CD4-positive, alpha-beta T cell treated with Interleukin-15 for 1 hour (primary cell): ENCODE results near the gene AXIN1.
"Not testable (repeated sequence)": the region's sequence is repeated elsewhere in the genome, so short reads cannot be mapped to it uniquely, and the experiment has no call there.

Experiments
- DNase-seq: peaks from one replicate; pipeline ENCODE4 v3.0.0-alpha.2; 2020

Gene AXIN1

DNA sequence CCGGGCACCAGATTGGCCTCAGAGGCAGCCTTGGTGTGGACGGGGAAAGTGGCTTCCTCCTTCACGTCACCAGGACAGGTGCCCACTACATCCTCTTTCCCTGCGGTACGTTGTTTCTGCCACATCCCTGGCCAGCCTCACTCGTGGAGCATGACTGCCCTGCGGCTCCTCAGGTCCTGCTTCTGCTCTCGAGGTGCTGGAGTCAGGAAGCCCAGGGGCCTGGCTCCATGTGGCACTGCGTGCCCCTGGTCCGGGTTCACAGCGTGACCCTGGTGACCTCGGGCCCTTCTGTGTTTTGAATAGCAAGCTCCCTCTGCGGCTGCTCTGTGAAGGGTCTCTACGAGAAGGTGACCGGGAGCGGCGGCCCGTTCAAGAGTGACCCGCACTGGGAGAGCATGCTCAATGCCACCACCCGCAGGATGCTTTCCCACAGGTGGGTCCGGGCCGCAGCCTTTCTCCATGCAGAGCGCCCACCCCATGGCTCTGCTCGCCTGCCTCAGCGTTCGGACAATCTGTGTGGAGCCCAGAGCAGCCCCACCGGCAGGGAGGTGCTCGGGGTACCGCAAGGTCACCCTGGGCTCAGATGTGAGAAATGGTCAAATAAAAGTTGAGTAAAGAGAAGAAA, 90.3 kb downstream of the AXIN1 start:
- DNase-seq, result no peak

DNA sequence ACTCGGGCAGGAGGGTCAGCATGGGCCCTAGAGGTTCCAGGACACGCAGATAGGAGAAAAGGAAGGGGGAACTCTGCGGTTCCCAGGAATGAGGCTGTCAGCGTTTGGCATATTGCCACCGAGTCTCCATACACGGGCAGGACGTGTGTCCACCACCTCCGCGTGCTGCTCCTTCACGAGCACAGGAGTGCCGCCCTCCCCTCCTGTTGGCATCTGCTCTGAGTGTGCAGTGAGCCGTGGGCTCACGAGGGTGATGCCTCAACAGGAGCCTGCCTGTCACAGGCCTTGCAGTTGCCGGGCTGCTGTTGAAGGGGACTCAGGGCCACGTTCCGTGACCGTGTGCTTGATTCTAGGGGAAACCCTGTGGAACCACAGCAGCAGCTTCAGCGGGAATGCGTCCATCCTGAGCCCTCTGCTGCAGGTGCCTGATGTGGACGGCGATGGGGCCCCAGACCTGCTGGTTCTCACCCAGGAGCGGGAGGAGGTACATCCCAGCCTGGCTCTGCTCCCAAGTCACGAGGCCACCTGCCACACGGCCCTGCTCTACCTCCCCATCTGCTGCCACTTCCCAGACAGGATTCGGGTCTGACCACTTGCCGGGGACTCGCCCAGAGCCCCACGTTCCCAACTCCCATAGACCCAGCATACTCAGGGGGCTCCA, 91.4 kb downstream of the AXIN1 start:
- no peak for DNase-seq

DNA sequence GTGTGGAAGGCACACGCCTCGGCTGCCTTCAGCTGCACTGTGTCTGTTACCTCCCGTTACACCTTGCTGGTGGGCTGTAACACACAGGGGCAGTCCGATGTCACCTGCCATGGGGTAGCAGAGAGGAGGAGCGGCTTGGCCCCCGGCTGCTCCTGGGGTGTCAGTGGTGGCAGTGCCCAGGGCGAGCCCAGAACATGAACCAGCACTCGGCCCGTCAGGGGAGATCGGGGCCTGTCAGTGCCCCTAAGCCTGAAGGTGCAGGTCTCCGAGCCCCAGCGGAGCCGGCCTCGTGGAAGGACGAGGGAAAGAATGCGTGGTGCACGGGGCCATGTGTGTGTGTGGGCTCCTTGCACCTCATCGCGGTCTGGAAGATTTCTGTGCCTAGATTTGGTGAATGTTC, 92.2 kb downstream of the AXIN1 start:
- no peak for DNase-seq

DNA sequence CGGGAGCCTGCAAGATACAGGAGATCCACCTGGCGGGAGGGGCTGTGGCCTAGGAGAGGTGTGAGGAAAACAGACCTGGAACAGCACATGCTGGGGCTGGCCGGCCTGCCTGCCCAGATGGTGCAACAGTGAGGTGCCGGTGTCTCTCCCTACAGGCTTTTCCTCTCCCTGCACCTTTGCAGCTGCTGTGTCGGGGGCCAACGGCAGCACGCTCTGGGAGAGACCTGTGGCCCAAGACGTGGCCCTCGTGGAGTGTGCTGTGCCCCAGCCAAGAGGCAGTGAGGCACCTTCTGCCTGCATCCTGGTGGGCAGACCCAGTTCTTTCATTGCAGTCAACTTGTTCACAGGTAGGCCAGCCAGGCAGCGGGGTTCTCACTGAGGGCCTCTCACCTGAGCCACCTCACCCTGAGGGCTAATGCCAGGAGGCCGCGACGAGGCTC, 92.7 kb downstream of the AXIN1 start:
- no peak for DNase-seq

DNA sequence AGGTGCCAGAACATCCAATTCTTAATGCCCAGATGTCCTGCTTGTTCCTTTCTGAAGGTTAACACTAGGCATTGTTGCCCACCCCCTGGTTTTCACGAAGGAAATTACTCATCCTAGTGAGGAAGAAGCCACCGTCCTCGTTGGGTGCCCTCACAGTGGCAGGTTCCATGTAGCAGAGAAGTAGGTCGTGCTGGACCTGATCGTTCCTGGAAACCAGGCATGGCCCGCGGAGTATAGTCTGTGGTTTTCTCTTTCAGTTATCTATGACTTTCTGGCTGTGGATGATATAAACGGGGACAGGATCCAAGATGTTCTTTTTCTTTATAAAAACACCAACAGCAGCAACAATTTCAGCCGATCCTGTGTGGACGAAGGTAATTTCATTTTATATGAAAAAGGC, 93.3 kb downstream of the AXIN1 start:
- no peak for DNase-seq

DNA sequence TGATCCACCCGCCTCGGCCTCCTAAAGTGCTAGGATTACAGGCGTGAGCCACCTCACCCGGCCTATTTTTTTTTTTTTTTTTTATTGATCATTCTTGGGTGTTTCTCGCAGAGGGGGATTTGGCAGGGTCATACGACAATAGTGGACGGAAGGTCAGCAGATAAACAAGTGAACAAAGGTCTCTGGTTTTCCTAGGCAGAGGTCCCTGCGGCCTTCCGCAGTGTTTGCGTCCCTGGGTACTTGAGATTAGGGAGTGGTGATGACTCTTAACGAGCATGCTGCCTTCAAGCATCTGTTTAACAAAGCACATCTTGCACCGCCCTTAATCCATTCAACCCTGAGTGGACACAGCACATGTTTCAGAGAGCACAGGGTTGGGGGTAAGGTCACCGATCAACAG, 94.4 kb downstream of the AXIN1 start:
- DNase-seq, result not testable (repeated sequence)

DNA sequence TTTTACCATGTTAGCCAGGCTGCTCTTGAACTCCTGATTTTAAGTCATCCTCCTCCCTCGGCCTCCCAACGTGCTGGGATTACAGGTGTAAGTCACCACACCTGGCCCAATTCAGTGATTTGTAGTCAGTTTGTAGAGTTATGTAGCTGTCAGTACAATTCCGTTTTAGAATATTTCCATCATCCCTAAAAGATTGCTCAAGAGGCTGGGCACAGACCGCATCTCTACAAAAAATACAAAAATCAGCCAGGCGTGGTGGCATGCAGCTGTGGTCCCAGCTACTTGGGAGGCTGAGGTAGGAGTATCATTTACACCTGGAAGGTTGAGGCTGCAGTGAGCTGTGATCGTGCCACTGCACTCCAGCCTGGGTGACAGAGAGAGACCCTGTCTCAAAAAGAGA, 97.3 kb downstream of the AXIN1 start:
- no peak for DNase-seq

DNA sequence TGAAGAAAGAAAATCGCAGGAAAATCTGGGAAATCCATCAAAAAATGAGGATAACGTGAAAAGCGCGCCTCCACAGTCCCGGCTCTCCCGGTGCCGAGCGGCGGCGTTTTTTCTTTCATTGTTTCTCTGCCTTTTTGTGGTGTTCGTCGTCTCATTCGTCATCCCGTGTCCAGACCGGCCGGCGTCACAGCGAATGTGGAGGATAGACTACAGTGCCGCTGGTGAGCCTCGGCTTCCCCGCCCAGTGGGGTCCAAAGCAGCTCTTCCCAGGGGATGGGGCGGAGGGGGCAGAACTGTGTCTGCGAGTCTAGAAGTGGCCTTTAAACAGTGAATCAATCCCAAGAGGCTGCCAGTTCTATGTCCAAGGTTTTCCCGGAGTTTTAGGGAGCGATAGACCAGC, 98.1 kb downstream of the AXIN1 start:
- no peak for DNase-seq

DNA sequence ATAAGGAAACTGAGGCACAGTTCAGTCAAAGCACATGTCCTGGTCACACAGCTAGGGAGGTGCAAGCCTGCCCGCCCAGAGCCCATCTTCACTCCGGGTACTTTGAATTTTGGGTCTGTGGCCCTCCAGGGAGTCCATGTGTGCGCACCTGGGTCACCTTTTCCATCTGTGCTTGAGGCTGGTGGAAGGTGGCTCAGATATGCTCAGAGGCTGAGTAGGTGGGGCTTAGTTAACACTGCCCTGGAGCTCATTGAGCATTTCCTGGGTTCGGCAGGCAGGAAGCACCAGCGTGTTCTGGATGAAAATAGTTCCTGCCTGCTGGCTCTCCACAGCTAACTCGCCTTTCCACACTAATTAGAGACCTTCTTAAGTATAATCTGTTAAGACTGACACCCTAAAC, 98.7 kb downstream of the AXIN1 start:
- no peak for DNase-seq

DNA sequence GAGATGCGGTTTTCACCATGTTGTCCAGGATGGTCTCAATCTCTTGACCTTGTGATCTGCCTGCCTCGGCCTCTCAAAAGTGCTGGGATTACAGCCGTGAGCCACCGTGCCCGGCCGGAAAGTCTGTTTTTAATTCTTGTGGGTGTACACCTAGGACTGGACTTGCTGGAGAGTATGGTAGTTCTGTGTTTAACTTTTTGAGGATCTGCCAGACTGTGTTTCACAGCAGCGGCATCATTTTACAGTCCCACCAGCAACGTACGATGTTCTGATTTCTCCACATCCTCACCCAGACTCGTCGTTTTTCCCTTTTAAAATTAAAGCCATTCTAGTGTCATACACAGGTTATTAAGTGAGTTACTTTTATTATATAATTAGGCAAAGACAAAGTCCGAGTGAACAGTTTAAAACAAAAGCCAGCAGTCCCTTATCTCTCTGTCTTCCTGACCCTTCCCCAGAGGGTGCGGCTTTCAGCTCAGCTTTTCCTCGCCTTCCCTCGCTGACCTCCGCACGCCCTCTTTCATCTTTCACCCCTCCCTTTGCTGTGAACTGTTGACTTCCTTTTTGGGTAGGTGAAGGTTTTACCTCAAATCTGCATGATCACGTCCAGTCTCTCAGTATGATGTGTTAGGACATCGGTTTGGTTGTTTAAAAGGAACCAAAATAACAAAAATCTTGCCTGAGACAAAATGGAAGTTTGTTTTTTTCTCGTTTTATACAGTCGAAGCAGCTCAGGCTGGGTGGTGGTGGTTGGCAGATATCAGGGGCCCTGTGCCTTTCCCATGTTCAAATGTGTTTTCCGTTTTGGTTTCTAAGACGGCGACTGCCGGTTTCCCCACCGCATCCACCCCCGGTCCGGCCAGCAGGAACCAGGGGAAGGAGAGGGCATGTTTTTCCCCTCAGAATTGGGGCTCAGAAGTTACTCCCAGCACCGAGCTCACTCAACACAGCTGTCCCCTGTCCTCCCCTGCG, 99.9 kb downstream of the AXIN1 start:
- no peak for DNase-seq

DNA sequence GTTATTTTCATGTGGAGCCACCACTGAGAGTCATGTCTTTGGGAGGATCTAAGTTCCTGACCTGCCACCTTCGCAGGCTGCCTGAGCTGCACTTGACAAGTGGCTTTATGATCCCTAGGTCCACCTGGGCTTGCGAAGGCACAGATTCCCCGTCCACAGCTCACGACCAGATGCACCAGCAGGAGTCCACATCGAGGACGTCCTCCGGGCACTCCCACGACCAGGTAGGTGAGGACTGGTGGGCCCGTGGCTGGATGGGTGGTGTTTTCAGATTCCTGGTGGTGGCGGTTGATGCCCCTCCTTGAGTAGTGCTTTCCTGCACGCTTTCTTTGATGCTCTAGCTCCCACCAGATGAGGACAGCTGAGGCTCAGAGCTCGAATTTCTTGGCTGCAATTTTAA, 103.1 kb downstream of the AXIN1 start:
- DNase-seq, result no peak

DNA sequence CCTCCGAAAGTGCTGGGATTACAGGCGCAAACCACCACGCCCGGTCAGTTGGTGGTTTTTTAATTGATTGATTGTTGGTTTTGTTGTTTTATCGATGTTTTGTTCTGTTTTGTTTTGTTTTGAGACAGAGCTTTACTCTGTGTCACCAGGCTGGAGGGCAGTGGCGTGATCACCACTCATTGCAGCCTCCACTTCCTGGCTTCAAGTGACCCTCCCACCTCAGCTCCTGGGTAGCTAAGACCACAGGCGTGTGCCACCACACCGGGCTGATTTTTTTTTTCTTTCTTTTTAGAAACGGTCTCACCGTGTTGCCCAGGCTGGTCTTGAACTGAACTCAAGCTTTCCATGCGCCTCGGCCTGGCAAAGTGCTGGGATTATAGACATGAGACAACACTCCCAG, 105.5 kb downstream of the AXIN1 start:
- no peak for DNase-seq

DNA sequence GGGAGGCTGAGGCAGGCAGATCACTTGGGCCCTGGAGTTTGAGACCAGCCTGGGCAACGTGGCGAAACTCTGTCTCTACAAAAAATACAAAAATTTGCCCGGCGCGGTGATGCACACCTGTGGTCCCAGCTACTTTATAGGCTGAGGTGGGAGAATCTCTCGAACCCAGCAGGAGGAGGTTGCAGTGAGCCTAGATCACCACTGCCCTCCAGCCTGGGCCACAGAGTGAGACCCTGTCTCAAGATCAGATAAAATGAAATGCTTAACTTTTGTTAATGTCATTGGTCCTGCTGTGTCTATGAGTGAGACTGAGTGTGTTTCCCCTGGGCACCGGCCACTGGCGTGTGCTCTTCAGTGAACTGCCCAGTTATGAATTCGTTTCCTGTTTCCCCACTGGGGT, 107.4 kb downstream of the AXIN1 start:
- no peak for DNase-seq

DNA sequence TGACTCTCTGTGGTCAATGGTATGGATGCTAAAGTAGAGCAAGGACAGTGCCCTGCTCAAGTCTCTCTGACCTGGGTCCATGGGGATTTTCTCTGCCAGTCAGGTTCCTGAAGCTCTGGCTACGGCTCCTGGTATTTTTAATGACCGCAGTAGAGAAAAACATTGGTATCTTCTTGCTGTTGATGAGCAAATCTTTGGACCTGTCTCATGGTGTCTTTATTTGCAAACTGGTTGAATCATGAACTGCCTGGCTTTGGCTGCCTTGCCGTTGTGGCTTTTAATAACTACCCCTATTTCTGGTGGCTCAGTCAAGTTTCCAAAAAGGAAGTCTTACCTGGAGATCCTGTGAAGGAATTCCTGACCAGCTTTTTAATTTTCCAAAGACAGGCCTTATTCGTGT, 109.2 kb downstream of the AXIN1 start:
- DNase-seq, result no peak

DNA sequence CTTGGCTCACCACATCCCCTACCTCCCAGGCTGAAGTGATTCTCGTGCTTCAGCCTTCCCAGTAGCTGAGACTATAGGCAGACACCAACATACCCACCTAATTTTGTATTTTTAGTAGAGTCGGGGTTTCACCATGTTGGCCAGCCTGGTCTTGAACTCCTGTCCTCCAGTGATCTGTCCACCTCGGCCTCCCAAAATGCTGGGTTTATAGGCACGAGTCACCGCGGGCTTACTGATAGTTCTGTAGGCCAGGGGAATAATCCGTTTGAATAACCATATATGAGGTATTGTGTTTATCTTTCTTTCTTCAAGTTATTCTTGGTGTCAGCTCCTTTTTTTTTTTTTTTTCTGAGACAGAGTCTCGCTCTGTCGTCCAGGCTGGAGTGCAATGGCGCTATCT, 110.2 kb downstream of the AXIN1 start:
- DNase-seq, result no peak

DNA sequence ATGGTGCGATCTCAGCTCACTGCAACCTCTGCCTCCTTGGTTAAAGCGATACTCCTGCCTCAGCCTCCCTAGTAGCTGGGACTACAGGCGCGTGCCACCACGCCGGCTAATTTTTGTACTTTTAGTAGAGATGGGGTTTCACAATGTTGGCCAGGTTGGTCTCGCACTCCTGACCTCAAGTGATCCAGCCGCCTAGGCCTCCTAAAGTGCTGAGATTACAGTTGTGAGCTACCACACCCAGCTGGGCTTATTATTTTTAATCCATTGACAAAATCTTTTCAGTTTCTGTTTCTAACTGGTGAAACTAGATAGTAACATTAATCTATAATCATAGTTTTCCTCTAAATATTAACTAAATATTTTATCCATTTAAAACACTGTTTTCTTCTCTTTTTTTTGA, 112.0 kb downstream of the AXIN1 start:
- DNase-seq, result no peak

DNA sequence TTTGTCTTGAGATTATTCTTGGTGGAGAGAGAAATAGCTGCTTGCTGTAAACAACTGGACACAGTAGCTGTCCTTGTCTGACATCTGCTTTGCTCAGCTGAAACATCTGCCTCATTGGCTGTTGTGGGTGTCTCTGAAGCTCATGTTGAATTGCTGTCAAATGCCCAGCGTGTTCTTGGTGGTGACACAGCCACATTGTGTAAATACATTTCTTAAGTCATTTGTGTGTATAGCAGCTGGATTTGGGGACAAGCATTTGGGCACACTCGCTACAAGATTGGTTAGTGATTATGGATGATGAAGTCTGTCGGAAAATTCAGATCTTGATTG, 112.6 kb downstream of the AXIN1 start:
- no peak for DNase-seq
